WTC11 (cell line): Measurements from ENCODE around the gene PNRC1. TPM values are rescaled to one million over a fixed set of nuclear protein-coding genes. Genes with fewer than 3 reads are reported as not detected.

Source experiments
- ATAC-seq: fragments of 200-7000 bp; cut with Tn5 transposase; 2 replicates; pipeline ENCODE4 v1.10.0; 2021; ENCODE audit warnings: mild to moderate bottlenecking, moderate library complexity
- CTCF ChIA-PET: fragments of 300-600 bp; sonication (Branson Sonifier 250); formaldehyde crosslinking; loops from one replicate; lab custom pipeline; 2021; ENCODE audit warnings: antibody characterized with exemption; lab: Charles Lee
- POLR2A ChIA-PET: fragments of 350-600 bp; sonication (Branson Sonifier 250); formaldehyde crosslinking; loops from one replicate; lab custom pipeline; 2021; ENCODE audit warnings: antibody characterized with exemption; lab: Charles Lee
- DNase-seq: peaks from one replicate; pipeline ENCODE4 v3.0.0; 2021; ENCODE audit warnings: low spot score
- H3K27ac Mint-ChIP-seq: 2 replicates; pipeline ENCODE4 v1.8.0; 2021; ENCODE audit warnings: mixed read lengths
- H3K27me3 Mint-ChIP-seq: 2 replicates; pipeline ENCODE4 v1.8.0; 2021; ENCODE audit warnings: low read depth, mild to moderate bottlenecking, moderate library complexity, mixed read lengths
- H3K36me3 Mint-ChIP-seq: 2 replicates; pipeline ENCODE4 v1.8.0; 2021; ENCODE audit warnings: mixed read lengths
- H3K4me1 Mint-ChIP-seq: 2 replicates; pipeline ENCODE4 v1.8.0; 2022; ENCODE audit warnings: mixed read lengths
- H3K4me3 Mint-ChIP-seq: 2 replicates; pipeline ENCODE4 v1.8.0; 2021; ENCODE audit warnings: mild to moderate bottlenecking, moderate library complexity, mixed read lengths
- H3K9me3 Mint-ChIP-seq: 2 replicates; pipeline ENCODE4 v1.8.0; 2021; ENCODE audit warnings: mixed read lengths
- ATF6 ChIP-seq: sonication (generic); formaldehyde crosslinking; IDR thresholded peaks from 2 replicates; pipeline ENCODE4 v1.8.1; 2023; ENCODE audit warnings: mild to moderate bottlenecking, missing genetic modification reagents
- CREB1 ChIP-seq: sonication (generic); formaldehyde crosslinking; IDR thresholded peaks from 2 replicates; pipeline ENCODE4 v1.8.0; 2023; ENCODE audit warnings: mild to moderate bottlenecking, missing genetic modification reagents
- E2F1 ChIP-seq: sonication (generic); formaldehyde crosslinking; IDR thresholded peaks from 2 replicates; pipeline ENCODE4 v1.8.0; 2022; ENCODE audit warnings: mild to moderate bottlenecking, missing genetic modification reagents
- ESRRA ChIP-seq: sonication (generic); formaldehyde crosslinking; IDR thresholded peaks from 2 replicates; pipeline ENCODE4 v1.8.1; 2022; ENCODE audit warnings: mild to moderate bottlenecking, missing genetic modification reagents, borderline replicate concordance
- ETV6 ChIP-seq: sonication (generic); formaldehyde crosslinking; IDR thresholded peaks from 2 replicates; pipeline ENCODE4 v1.8.1; 2022; ENCODE audit warnings: mild to moderate bottlenecking, missing genetic modification reagents
- FOXK1 ChIP-seq: sonication (generic); formaldehyde crosslinking; IDR thresholded peaks from 2 replicates; pipeline ENCODE4 v1.8.0; 2022; ENCODE audit warnings: mild to moderate bottlenecking, moderate library complexity, missing genetic modification reagents
- FOXP1 ChIP-seq: sonication (generic); formaldehyde crosslinking; IDR thresholded peaks from 2 replicates; pipeline ENCODE4 v1.8.0; 2022; ENCODE audit warnings: missing genetic modification reagents, mild to moderate bottlenecking, moderate library complexity, borderline replicate concordance
- GABPB1 ChIP-seq: sonication (generic); formaldehyde crosslinking; IDR thresholded peaks from 2 replicates; pipeline ENCODE4 v1.8.1; 2023; ENCODE audit warnings: mild to moderate bottlenecking, missing genetic modification reagents
- GRHL2 ChIP-seq: fragments of 250-450 bp; sonication (Bioruptor Pico); IDR thresholded peaks from 2 replicates; pipeline ENCODE4 v1.8.0; 2022; ENCODE audit warnings: mild to moderate bottlenecking, moderate library complexity; ENCODE audit not compliant: insufficient replicate concordance, severe bottlenecking
- JAZF1 ChIP-seq: fragments of 250-450 bp; sonication (Bioruptor Pico); IDR thresholded peaks from 2 replicates; pipeline ENCODE4 v1.9.0; 2021; ENCODE audit warnings: moderate library complexity, mild to moderate bottlenecking, inconsistent platforms
- MYBL2 ChIP-seq: sonication (generic); formaldehyde crosslinking; IDR thresholded peaks from 2 replicates; pipeline ENCODE4 v1.8.1; 2023; ENCODE audit warnings: mild to moderate bottlenecking, moderate library complexity, missing genetic modification reagents
- NR3C1 ChIP-seq: sonication (generic); formaldehyde crosslinking; conservative IDR thresholded peaks from 2 replicates; pipeline ENCODE4 v1.8.1; 2023; ENCODE audit warnings: low read depth, mild to moderate bottlenecking, missing genetic modification reagents
- SP1 ChIP-seq: sonication (generic); formaldehyde crosslinking; conservative IDR thresholded peaks from 2 replicates; pipeline ENCODE4 v1.8.1; 2022; ENCODE audit warnings: missing genetic modification reagents
- USF2 ChIP-seq: sonication (generic); formaldehyde crosslinking; IDR thresholded peaks from 2 replicates; pipeline ENCODE4 v1.8.1; 2023; ENCODE audit warnings: mild to moderate bottlenecking, missing genetic modification reagents, moderate library complexity
- ZBTB21 ChIP-seq: sonication (generic); formaldehyde crosslinking; IDR thresholded peaks from 2 replicates; pipeline ENCODE4 v1.8.1; 2023; ENCODE audit warnings: mild to moderate bottlenecking, missing genetic modification reagents, borderline replicate concordance
- ZBTB43 ChIP-seq: sonication (generic); formaldehyde crosslinking; IDR thresholded peaks from 2 replicates; pipeline ENCODE4 v1.8.1; 2023; ENCODE audit warnings: mild to moderate bottlenecking, missing genetic modification reagents
- ZNF317 ChIP-seq: sonication (generic); formaldehyde crosslinking; IDR thresholded peaks from 2 replicates; pipeline ENCODE4 v1.8.1; 2023; ENCODE audit warnings: low read depth, mild to moderate bottlenecking, moderate library complexity, missing genetic modification reagents, borderline replicate concordance
- ZNF396 ChIP-seq: fragments of 250-450 bp; sonication (Bioruptor Pico); IDR thresholded peaks from 2 replicates; pipeline ENCODE4 v1.8.0; 2021; ENCODE audit warnings: mild to moderate bottlenecking, moderate library complexity, borderline replicate concordance
- ZNF512 ChIP-seq: sonication (generic); formaldehyde crosslinking; IDR thresholded peaks from 2 replicates; pipeline ENCODE4 v1.8.1; 2022; ENCODE audit warnings: missing genetic modification reagents, borderline replicate concordance
- total RNA-seq: library from RNA; stranded (reverse); gene quantifications from 3 replicates; pipeline ENCODE4 v1.2.3, GENCODE V29; 2021

Gene PNRC1
- total RNA-seq, 1 experiment from 2014 or later = 39.0 TPM

- TF ChIP-seq ATF6 (CRISPR knock-in tag) (no peak), ETV6 (0 out of 2 replicates have a peak, but pooled peaks have one; percentile 5)
- peaks cover 24% of the 10 kb centered on the region for H3K4me1 Mint-ChIP-seq
- peaks cover 2% of the 10 kb centered on the region for H3K9me3 Mint-ChIP-seq
- H3K36me3 Mint-ChIP-seq = no peaks in the 10 kb centered on the region
- ATAC-seq = no peak
- no peak overlapping the region for H3K4me3 Mint-ChIP-seq
- DNase-seq = no peak
- ChIA-PET CTCF (no interaction called here), POLR2A (no interaction called here)
- H3K27ac Mint-ChIP-seq = no peak overlapping the region
- H3K27me3 Mint-ChIP-seq = peaks cover 52% of the 10 kb centered on the region
These were observed 31.6 kb upstream of the PNRC1 start for GRCh38 chr6:89048985-89049384.

GRCh38 chr6:89050155-89050554 is 30.4 kb upstream of the PNRC1 start:
- ChIA-PET POLR2A (no interaction called here), CTCF (no interaction called here)
- Mint-ChIP-seq H3K9me3 (peaks cover 4% of the 10 kb centered on the region), H3K27me3 (peaks cover 52% of the 10 kb centered on the region), H3K4me1 (peaks cover 24% of the 10 kb centered on the region), H3K27ac (no peak overlapping the region), H3K36me3 (no peaks in the 10 kb centered on the region), H3K4me3 (no peak overlapping the region)
- no peak for DNase-seq
- no peak for ATAC-seq
- TF ChIP-seq ZNF317 (CRISPR knock-in tag) = no peak
- TF ChIP-seq JAZF1 = no peak
- TF ChIP-seq MYBL2 (CRISPR knock-in tag) = no peak
- no peak for TF ChIP-seq FOXK1 (CRISPR knock-in tag)
- TF ChIP-seq ZBTB21 (CRISPR knock-in tag) = no peak
- no peak for TF ChIP-seq ZBTB43 (CRISPR knock-in tag)
- TF ChIP-seq ZNF512 = no peak
- no peak for TF ChIP-seq SP1 (CRISPR knock-in tag)
- TF ChIP-seq GABPB1 (CRISPR knock-in tag) = no peak
- no peak for TF ChIP-seq FOXP1 (CRISPR knock-in tag)
- no peak for TF ChIP-seq USF2
- no peak for TF ChIP-seq NR3C1 (CRISPR knock-in tag)
- TF ChIP-seq ESRRA = no peak
- TF ChIP-seq GRHL2 (CRISPR knock-in tag) = no peak
- TF ChIP-seq CREB1 (CRISPR knock-in tag) = no peak

GRCh38 chr6:89050697-89051096 is 29.9 kb upstream of the PNRC1 start:
- Mint-ChIP-seq H3K9me3 (peaks cover 4% of the 10 kb centered on the region), H3K27me3 (peaks cover 52% of the 10 kb centered on the region), H3K36me3 (no peaks in the 10 kb centered on the region), H3K27ac (no peak overlapping the region), H3K4me1 (peaks cover 24% of the 10 kb centered on the region), H3K4me3 (no peak overlapping the region)
- ATAC-seq (no peak), DNase-seq (no peak)
- ChIA-PET POLR2A (no interaction called here), CTCF (no interaction called here)
- TF ChIP-seq GABPB1 (CRISPR knock-in tag) (no peak), CREB1 (CRISPR knock-in tag) (no peak), ZNF396 (CRISPR knock-in tag) (no peak), E2F1 (CRISPR knock-in tag) (no peak)
